Cardiac muscle cell (in vitro differentiated cells and primary cell): Measurements from ENCODE around the gene FHL1. TPM values are rescaled to one million over a fixed set of nuclear protein-coding genes. Genes with fewer than 3 reads are reported as not detected.

Experiments used
- DNase-seq, 2 donors: peaks; one replicate each; pipeline versions ENCODE4 v3.0.0 to v3.0.0-alpha.2; 2010 to 2017; ENCODE audit warnings: low read depth in 1 of 2, low spot score in 1 of 2
- H3K27ac ChIP-seq: fragments of 200-600 bp; sonication (generic); 2 replicates; pipeline ENCODE4 v1.5.1; 2016
- H3K27me3 ChIP-seq: fragments of 200-600 bp; sonication (generic); 2 replicates; pipeline ENCODE4 v1.6.0; 2016; ENCODE audit warnings: control low read depth
- H3K36me3 ChIP-seq: fragments of 200-600 bp; sonication (generic); 2 replicates; pipeline ENCODE4 v1.5.1; 2016; ENCODE audit warnings: control low read depth
- H3K4me1 ChIP-seq: fragments of 200-600 bp; sonication (generic); 2 replicates; pipeline ENCODE4 v1.8.1; 2017; ENCODE audit warnings: low read depth, mild to moderate bottlenecking, mixed run types
- H3K4me3 ChIP-seq: fragments of 200-600 bp; sonication (generic); 2 replicates; pipeline ENCODE4 v1.5.1; 2016; ENCODE audit warnings: mild to moderate bottlenecking
- H3K9me3 ChIP-seq: fragments of 200-600 bp; sonication (generic); 2 replicates; pipeline ENCODE4 v1.5.1; 2017; ENCODE audit warnings: low read depth, mild to moderate bottlenecking, control low read depth
- CTCF ChIP-seq: IDR thresholded peaks from 2 replicates; pipeline ENCODE4 v1.5.1; 2012; ENCODE audit warnings: low read depth, mild to moderate bottlenecking, low read length
- polyA plus RNA-seq: library from polyadenylated mRNA; unstranded; fragments of >200 nt; fragmentation: Nextera tagmentation; extraction: Ambion mirVana; gene quantifications from 2 replicates; pipeline ENCODE4 v1.2.1, GENCODE V29; 2016
- total RNA-seq: library from RNA; depleted of rRNA; stranded (reverse); fragments of >200 nt; gene quantifications from 2 replicates; pipeline ENCODE4 v1.2.3, GENCODE V29; 2016

FHL1 gene
- total and polyA plus RNA-seq, 2 experiments from 2014 or later = 23.5 to 38.9 TPM

- Histone ChIP-seq H3K36me3 (no peaks in the 10 kb centered on the region), H3K9me3 (no peaks in the 10 kb centered on the region), H3K4me1 (peaks cover 7% of the 10 kb centered on the region), H3K4me3 (no peak overlapping the region), H3K27me3 (no peaks in the 10 kb centered on the region), H3K27ac (no peak overlapping the region)
- DNase-seq = peak in 1 of 2 donors; percentile 75
- TF ChIP-seq CTCF = no peak
Observed at GRCh38 chrX:136130931-136131833, 16.2 kb upstream of the FHL1 start.

GRCh38 chrX:136138939-136139338 lies 8.4 kb upstream of the FHL1 start:
- H3K27ac ChIP-seq = no peak overlapping the region
- no peaks in the 10 kb centered on the region for H3K4me1 ChIP-seq
- H3K4me3 ChIP-seq = no peak overlapping the region
- TF ChIP-seq CTCF = no peak
- no peak for DNase-seq
- no peaks in the 10 kb centered on the region for H3K27me3 ChIP-seq
- no peaks in the 10 kb centered on the region for H3K9me3 ChIP-seq
- H3K36me3 ChIP-seq = no peaks in the 10 kb centered on the region

- no peak for TF ChIP-seq CTCF
- DNase-seq = no peak
- no peaks in the 10 kb centered on the region for H3K9me3 ChIP-seq
Observed at GRCh38 chrX:136141569-136141968, 5.8 kb upstream of the FHL1 start.

GRCh38 chrX:136142592-136142991 lies 4.7 kb upstream of the FHL1 start:
- Histone ChIP-seq H3K4me3 (no peak overlapping the region), H3K36me3 (no peaks in the 10 kb centered on the region), H3K27ac (no peak overlapping the region), H3K4me1 (no peaks in the 10 kb centered on the region), H3K9me3 (no peaks in the 10 kb centered on the region), H3K27me3 (no peaks in the 10 kb centered on the region)
- DNase-seq = no peak
- no peak for TF ChIP-seq CTCF

More at GRCh38 chrX:136141569-136141968, 5.8 kb upstream of the FHL1 start:
- H3K4me1 ChIP-seq = no peaks in the 10 kb centered on the region
- no peak overlapping the region for H3K27ac ChIP-seq
- H3K27me3 ChIP-seq = no peaks in the 10 kb centered on the region
- no peaks in the 10 kb centered on the region for H3K36me3 ChIP-seq
- no peak overlapping the region for H3K4me3 ChIP-seq

- DNase-seq = no peak
- Histone ChIP-seq H3K36me3 (no peaks in the 10 kb centered on the region), H3K9me3 (no peaks in the 10 kb centered on the region), H3K4me3 (no peak overlapping the region), H3K27me3 (no peaks in the 10 kb centered on the region), H3K4me1 (no peaks in the 10 kb centered on the region), H3K27ac (no peak overlapping the region)
- no peak for TF ChIP-seq CTCF
Observed at GRCh38 chrX:136143711-136144110, 3.6 kb upstream of the FHL1 start.
